ENCODE data around the gene MFAP1. TPM values are rescaled to one million over a fixed set of nuclear protein-coding genes. Genes with fewer than 3 reads are reported as not detected.

The MFAP1 gene
- total RNA-seq, 1 donor from 2014 or later: 20.3 TPM

DNA sequence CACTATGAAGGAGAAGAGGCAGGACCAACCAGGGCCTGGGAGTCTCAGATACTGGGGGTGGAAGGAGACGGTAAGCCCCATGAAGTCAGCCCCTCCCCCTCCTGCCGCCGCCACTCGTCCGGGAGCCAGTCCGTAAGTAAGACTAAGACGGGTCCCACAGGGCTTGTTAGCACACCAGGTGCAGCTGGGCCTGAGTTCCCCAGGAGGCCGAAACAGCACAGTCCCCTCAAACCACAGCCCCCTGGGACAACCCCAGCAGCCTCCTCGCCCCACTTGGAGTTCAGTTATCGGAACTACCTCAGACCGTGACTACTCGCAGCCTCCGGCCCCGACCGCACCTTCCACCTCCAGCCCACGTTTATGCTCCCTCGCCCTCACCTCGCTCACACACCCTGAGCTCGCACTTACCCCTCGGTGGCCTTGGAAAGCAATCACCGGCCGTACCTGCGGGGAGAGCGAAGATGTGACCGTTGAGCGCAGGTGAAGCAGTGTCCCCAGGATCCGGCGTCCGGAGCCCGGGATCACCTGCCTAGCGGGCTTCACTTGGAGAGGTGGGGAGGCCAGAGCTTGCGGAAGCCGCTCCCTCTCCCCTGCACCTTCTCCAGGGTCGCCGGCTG lies 48.3 kb downstream of the MFAP1 start:
- no peak for DNase-seq

DNA sequence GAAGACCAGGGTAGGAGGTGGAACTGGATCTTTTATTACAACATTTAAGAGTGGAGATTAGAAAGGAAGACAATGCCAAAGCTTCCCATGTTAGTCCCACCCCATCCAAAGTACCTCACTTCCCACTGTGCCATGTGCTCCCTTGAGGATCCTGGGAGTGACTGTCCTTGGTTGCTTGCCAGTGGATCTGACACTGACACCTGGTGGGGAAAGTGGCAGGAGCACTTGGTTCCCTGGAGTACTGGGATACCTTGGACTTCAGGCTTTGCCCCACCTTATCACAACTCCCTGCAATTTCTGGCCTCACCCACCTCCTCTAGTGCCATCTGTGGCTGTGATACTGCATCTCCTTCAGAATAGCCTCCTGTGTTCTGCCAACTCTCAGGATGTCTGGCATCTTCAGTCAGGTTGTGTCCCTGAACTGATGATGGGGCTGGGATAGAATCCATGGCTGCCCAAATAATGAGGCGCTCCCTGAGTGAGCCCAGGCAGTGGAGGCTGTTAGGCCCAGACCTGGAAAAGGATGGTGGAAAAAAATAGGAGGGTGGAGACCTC lies 49.0 kb downstream of the MFAP1 start:
- DNase-seq: no peak

DNA sequence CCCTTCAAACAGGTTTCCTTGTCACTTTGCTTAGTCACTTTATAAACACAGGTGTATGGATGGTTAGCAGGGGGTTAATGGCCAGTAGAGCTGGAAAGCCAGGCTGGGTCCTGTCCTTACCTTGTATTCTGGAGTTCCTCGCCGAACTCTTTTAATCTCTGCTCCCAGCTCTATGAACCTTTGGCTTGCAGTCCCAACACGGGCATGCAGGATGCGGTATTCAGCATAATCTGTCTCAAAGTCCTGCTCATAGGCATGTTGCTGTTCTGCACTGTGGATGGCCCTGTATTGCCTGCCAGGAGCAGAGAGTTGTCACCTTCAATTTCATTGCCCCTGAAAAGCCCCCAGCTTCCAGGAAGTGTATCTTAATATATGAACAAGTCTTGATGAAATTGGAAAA lies 50.4 kb downstream of the MFAP1 start:
- no peak for DNase-seq

DNA sequence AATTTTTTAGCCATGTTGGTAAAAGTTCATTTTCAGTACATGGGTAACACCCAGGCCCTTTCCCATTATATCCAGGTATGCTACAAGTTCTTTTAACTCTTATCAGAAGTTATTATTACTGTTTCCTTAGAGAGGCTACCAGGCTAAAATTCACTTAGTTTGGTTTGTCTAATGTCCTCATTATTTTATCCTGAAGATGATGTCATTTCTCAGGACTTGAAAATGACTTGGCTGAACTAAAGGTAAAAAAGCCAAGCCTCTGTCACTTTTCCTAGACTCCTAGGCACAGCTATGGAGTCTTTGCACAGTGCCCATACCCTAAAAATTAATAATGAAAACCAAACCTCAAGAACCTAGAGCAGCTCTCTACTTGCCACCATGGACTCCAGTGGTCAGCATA lies 51.9 kb downstream of the MFAP1 start:
- DNase-seq: no peak

DNA sequence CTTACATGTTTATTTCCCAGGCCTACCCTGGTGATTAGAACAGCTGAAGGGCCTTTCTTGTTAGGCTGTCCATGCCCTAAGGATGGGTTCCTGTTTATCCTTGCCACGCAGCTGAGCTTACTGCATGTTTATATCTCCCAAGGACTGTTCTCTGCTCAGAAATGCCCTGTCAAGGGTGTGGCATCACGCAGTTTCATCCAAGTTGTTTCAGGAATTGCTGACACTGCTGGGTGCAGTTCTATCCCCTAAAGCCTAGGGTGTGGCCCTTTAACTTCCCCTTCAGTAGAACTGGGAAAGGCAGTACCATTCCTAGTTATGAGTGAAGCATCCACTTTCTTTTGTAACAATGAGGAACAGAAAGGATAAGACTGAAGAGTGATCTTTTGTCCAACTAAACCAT lies 52.7 kb downstream of the MFAP1 start:
- DNase-seq: no peak

DNA sequence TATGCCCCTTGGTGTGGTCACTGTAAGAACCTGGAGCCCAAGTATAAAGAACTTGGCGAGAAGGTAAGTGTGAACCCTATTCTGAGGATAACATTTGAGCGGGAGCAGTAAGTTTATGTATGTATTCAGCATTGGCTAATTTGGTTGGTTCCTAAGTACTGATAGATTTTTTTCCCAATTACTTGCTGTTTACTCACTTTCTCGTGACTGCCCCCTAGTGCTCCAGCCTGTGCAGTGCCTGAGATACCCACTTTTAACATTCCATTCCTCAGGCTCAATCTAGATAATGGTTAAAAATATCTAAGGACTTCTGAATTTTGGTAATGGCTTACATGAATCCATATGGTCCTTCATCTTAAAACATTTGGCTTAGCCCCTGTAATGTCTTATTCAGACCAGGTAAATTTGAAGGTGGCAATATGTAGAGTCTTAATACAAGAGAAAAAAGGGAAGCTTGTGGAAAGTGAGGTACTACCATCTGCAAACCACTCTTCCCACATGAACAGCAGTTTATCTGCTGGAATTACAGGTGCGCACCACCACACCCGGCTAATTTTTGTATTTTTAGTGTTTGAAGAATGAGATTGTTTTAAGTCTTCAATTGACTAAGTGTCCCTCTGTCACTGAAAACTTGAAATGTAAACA lies 54.8 kb downstream of the MFAP1 start:
- no peak for DNase-seq

DNA sequence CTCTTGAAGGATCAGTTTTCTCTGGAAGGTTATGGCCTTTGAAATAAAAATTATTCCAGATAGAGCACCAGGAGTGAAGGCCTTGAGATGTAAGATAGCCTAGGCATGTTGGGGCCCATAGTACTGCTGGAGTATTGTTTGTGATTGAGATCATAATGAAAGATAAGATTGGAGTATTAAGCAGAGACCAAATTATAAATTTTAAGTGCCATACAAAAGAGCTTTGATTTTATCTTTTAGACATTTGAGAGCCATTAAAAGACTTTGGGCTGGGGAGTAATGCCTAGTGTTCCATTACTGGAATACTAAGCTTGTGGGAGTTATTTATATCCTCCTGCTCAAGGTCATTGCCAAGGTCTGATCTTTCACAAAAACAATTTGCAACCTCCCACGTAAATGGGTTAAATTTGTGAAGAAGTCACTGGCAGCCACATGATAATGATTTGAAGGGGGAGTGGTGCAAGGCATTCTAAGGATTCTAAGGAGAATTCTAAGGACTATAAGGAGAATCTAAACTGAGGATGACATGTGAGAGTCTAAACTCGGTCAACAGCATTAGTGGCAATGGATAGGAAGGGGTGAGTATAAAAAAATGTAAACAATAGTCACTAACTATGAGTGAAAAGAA lies 60.6 kb downstream of the MFAP1 start:
- DNase-seq: no peak

DNA sequence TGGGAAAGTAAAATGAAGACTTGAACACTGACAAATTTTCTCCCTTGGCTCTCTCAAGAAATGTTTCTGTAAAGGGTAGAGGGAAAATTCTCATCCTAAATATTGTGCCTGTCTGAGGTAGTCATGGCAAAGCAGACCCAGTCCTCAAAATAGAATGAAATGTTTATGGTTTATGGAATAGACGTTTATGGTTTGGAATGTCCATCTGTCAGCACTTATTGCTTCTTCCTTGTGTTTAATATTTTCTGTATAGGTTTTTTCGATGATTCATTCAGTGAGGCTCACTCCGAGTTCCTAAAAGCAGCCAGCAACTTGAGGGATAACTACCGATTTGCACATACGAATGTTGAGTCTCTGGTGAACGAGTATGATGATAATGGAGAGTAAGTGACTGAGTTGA lies 61.7 kb downstream of the MFAP1 start:
- DNase-seq: peak; percentile 20

Small RNA genes lying within 50 kb of the gene (small RNA-seq; reads per million reads assigned to genes)
- gene MIR1282 (ENCODE audit: low replicate concordance) (not detected), gene RF00019 (ENCODE audit: low replicate concordance) (not detected)

Other genes with a start within 250 kb of the MFAP1 start
- gene PPIP5K1, start 234.5 kb downstream of the MFAP1 start, total RNA-seq: 29.7 TPM
- 3.9 TPM for gene CKMT1B, start 230.7 kb downstream of the MFAP1 start, total RNA-seq
- gene STRC, start 205.9 kb downstream of the MFAP1 start, total RNA-seq: 0.59 TPM
- 1.8 TPM for gene CATSPER2, start 175.8 kb downstream of the MFAP1 start, total RNA-seq
- 7.1 TPM for gene CKMT1A, start 130.8 kb downstream of the MFAP1 start, total RNA-seq
- gene PDIA3, start 78.3 kb downstream of the MFAP1 start, total RNA-seq: 88.7 TPM
- 14.2 TPM for gene ELL3, start 47.7 kb downstream of the MFAP1 start, total RNA-seq
- 196 TPM for gene SERF2, start 32.4 kb downstream of the MFAP1 start, total RNA-seq
- 0.10 TPM for gene SERINC4, start 24.5 kb downstream of the MFAP1 start, total RNA-seq
- gene HYPK, start 24.1 kb downstream of the MFAP1 start, total RNA-seq: 14.4 TPM
- 8.7 TPM for gene WDR76, start 2.3 kb upstream of the MFAP1 start, total RNA-seq

Measured in skin of body (tissue), 3 donors.